Neural progenitor cell (in vitro differentiated cells): ENCODE results near the gene CCDC184.

Source experiments
- CTCF ChIP-seq: fragments of 200-600 bp; sonication (generic); IDR thresholded peaks from 2 replicates; pipeline ENCODE4 v1.5.1; 2017; ENCODE audit warnings: antibody characterized with exemption, mild to moderate bottlenecking
- EZH2 ChIP-seq: fragments of 200-600 bp; sonication (generic); IDR thresholded peaks from 2 replicates; pipeline ENCODE4 v1.6.1; 2017; ENCODE audit warnings: antibody characterized with exemption, mild to moderate bottlenecking, moderate library complexity

- no peak for TF ChIP-seq CTCF
- TF ChIP-seq EZH2 = no peak
Observed at GRCh38 chr12:48180857-48181495, 2.5 kb upstream of the CCDC184 start.
